Cardiac fibroblast (primary cell): Measurements from ENCODE around the gene MYO1E.

ENCODE experiments used
- DNase-seq, 2 donors: peaks; one replicate each; pipeline versions ENCODE4 v3.0.0 to v3.0.0-alpha.2; 2010; ENCODE audit warnings: low read depth in 2 of 2
- H3K4me3 ChIP-seq, 2 donors: replicated peaks in 1 of 2; 1 replicate in 1 of 2; 2 replicates in 1 of 2; pipeline ENCODE4 v1.5.1; 2011; ENCODE audit warnings: low read depth in 2 of 2, low read length in 2 of 2, mild to moderate bottlenecking in 2 of 2, moderate library complexity in 1 of 2
- CTCF ChIP-seq: IDR thresholded peaks from one replicate; pipeline ENCODE4 v1.5.1; 2011; ENCODE audit warnings: low read depth, mild to moderate bottlenecking, low read length, inconsistent platforms

The MYO1E gene

GRCh38 chr15:59332009-59332408 lies 40.7 kb downstream of the MYO1E start:
- DNase-seq: no peak
- H3K4me3 ChIP-seq: no peak overlapping the region
- no peak for TF ChIP-seq CTCF

- no peak for DNase-seq
- TF ChIP-seq CTCF: no peak
- H3K4me3 ChIP-seq: no peak overlapping the region
Observed at GRCh38 chr15:59330649-59331048, 42.0 kb downstream of the MYO1E start.

GRCh38 chr15:59329570-59330350 lies 42.9 kb downstream of the MYO1E start:
- peak; percentile 90 to 96 for DNase-seq
- TF ChIP-seq CTCF: no peak

GRCh38 chr15:59329091-59329490 lies 43.6 kb downstream of the MYO1E start:
- H3K4me3 ChIP-seq: no peak overlapping the region
- no peak for DNase-seq
- TF ChIP-seq CTCF: no peak

More at GRCh38 chr15:59329570-59330350, 42.9 kb downstream of the MYO1E start:
- no peak overlapping the region for H3K4me3 ChIP-seq

- no peak overlapping the region for H3K4me3 ChIP-seq
- TF ChIP-seq CTCF: no peak
- DNase-seq: no peak
Observed at GRCh38 chr15:59327942-59328341, 44.7 kb downstream of the MYO1E start.

GRCh38 chr15:59326856-59327255 lies 45.8 kb downstream of the MYO1E start:
- TF ChIP-seq CTCF: no peak
- DNase-seq: no peak
- no peak overlapping the region for H3K4me3 ChIP-seq
